OCI-LY3 (cell line): ENCODE results near the gene KDM8.
"Not testable (repeated sequence)": the region's sequence is repeated elsewhere in the genome, so short reads cannot be mapped to it uniquely, and the experiment has no call there.

Source experiments
- H2AFZ ChIP-seq: fragments of 200-600, 300-600 bp; shearing (Covaris generic); 2 replicates; pipeline ENCODE4 v1.6.0; 2014; ENCODE audit warnings: antibody characterized with exemption, low read depth, low read length
- H3K27ac ChIP-seq: fragments of 200-600, 300-600 bp; sonication (generic); 2 replicates; pipeline ENCODE4 v1.5.1; 2014; ENCODE audit warnings: mild to moderate bottlenecking, low read length, moderate library complexity, mixed read lengths
- H3K27me3 ChIP-seq: fragments of 200-600, 300-600 bp; sonication (generic); 2 replicates; pipeline ENCODE4 v1.6.1; 2014; ENCODE audit warnings: low read depth, low read length, mixed read lengths
- H3K36me3 ChIP-seq: fragments of 200-600, 300-600 bp; sonication (generic); replicated peaks from 2 replicates; pipeline ENCODE3; 2014; ENCODE audit warnings: low read depth, low read length, mixed read lengths
- H3K4me1 ChIP-seq: fragments of 300-600, 200-600 bp; sonication (generic); 2 replicates; pipeline ENCODE4 v1.6.1; 2014; ENCODE audit warnings: low read length, mixed read lengths
- H3K4me2 ChIP-seq: fragments of 200-600, 300-600 bp; sonication (generic); 2 replicates; pipeline ENCODE4 v1.6.1; 2014; ENCODE audit warnings: low read length, mixed read lengths
- H3K4me3 ChIP-seq: fragments of 300-600, 200-600 bp; sonication (generic); 2 replicates; pipeline ENCODE4 v1.5.1; 2014; ENCODE audit warnings: antibody characterized with exemption, mild to moderate bottlenecking, low read length, moderate library complexity
- H3K79me2 ChIP-seq: fragments of 300-600, 200-600 bp; shearing (Covaris generic); 2 replicates; pipeline ENCODE4 v1.6.1; 2014; ENCODE audit warnings: mild to moderate bottlenecking, low read length, mixed read lengths
- H3K9ac ChIP-seq: fragments of 300-600, 200-600 bp; shearing (Covaris generic); 2 replicates; pipeline ENCODE4 v1.6.0; 2014; ENCODE audit warnings: mild to moderate bottlenecking, low read length, moderate library complexity
- H3K9me3 ChIP-seq: fragments of 200-600, 300-600 bp; shearing (Covaris generic); 2 replicates; pipeline ENCODE4 v1.6.1; 2014; ENCODE audit warnings: low read length, mixed read lengths; ENCODE audit not compliant: insufficient read depth
- H4K20me1 ChIP-seq: fragments of 200-600, 300-600 bp; sonication (generic); 2 replicates; pipeline ENCODE4 v1.6.1; 2016; ENCODE audit warnings: low read length, mixed read lengths; ENCODE audit not compliant: insufficient read depth
- CTCF ChIP-seq: fragments of 200-600, 300-600 bp; sonication (generic); IDR thresholded peaks from 2 replicates; pipeline ENCODE4 v1.5.1; 2014; ENCODE audit warnings: antibody characterized with exemption, low read length, low read depth
- EZH2phosphoT487 ChIP-seq: fragments of 200-600 bp; shearing (Covaris generic); IDR thresholded peaks from 2 replicates; pipeline ENCODE4 v1.6.1; 2018; ENCODE audit warnings: antibody characterized with exemption, mixed run types, low read depth

KDM8 gene

GRCh38 chr16:27245276-27246172, 42.2 kb downstream of the KDM8 start:
- peaks cover 8% of the 10 kb centered on the region; the same call in 1 of the 2 replicates for H3K4me1 ChIP-seq
- H4K20me1 ChIP-seq: no peaks in the 10 kb centered on the region
- H3K36me3 ChIP-seq: peaks cover 21% of the 10 kb centered on the region
- H3K4me2 ChIP-seq: no peak overlapping the region
- H3K4me3 ChIP-seq: no peak overlapping the region
- H3K9me3 ChIP-seq: no peaks in the 10 kb centered on the region
- TF ChIP-seq EZH2phosphoT487: no peak
- no peak for TF ChIP-seq CTCF
- no peaks in the 10 kb centered on the region for H3K27me3 ChIP-seq
- no peak overlapping the region for H3K27ac ChIP-seq
- no peak overlapping the region for H2AFZ ChIP-seq
- H3K9ac ChIP-seq: no peak overlapping the region
- no peaks in the 10 kb centered on the region; the same call in 1 of the 2 replicates for H3K79me2 ChIP-seq

GRCh38 chr16:27246439-27246838, 43.1 kb downstream of the KDM8 start:
- H3K9me3 ChIP-seq: no peaks in the 10 kb centered on the region
- no peaks in the 10 kb centered on the region for H3K27me3 ChIP-seq
- H3K79me2 ChIP-seq: no peaks in the 10 kb centered on the region; the same call in 1 of the 2 replicates
- H3K36me3 ChIP-seq: peaks cover 23% of the 10 kb centered on the region
- H3K4me2 ChIP-seq: no peak overlapping the region
- H3K4me3 ChIP-seq: no peak overlapping the region
- no peaks in the 10 kb centered on the region for H4K20me1 ChIP-seq
- H3K27ac ChIP-seq: no peak overlapping the region
- no peak overlapping the region for H3K9ac ChIP-seq
- TF ChIP-seq EZH2phosphoT487: no peak
- TF ChIP-seq CTCF: no peak
- H2AFZ ChIP-seq: no peak overlapping the region
- peaks cover 8% of the 10 kb centered on the region; the same call in 1 of the 2 replicates for H3K4me1 ChIP-seq

GRCh38 chr16:27247076-27247475, 43.8 kb downstream of the KDM8 start:
- not testable (repeated sequence) for H3K27ac ChIP-seq, H3K4me2 ChIP-seq, H2AFZ ChIP-seq, H3K4me3 ChIP-seq, H3K9ac ChIP-seq, H3K79me2 ChIP-seq, H3K4me1 ChIP-seq, H4K20me1 ChIP-seq, H3K27me3 ChIP-seq, H3K9me3 ChIP-seq
- H3K36me3 ChIP-seq: peaks cover 23% of the 10 kb centered on the region

GRCh38 chr16:27248036-27248435, 44.7 kb downstream of the KDM8 start:
- H3K4me2 ChIP-seq: no peak overlapping the region
- no peak overlapping the region for H3K27ac ChIP-seq
- no peak overlapping the region for H3K9ac ChIP-seq
- peaks cover 8% of the 10 kb centered on the region; the same call in 1 of the 2 replicates for H3K4me1 ChIP-seq
- H4K20me1 ChIP-seq: no peaks in the 10 kb centered on the region
- H3K4me3 ChIP-seq: no peak overlapping the region
- no peaks in the 10 kb centered on the region for H3K9me3 ChIP-seq
- no peaks in the 10 kb centered on the region for H3K27me3 ChIP-seq
- TF ChIP-seq CTCF: no peak
- TF ChIP-seq EZH2phosphoT487: no peak
- no peaks in the 10 kb centered on the region; the same call in 1 of the 2 replicates for H3K79me2 ChIP-seq
- peaks cover 23% of the 10 kb centered on the region for H3K36me3 ChIP-seq
- no peak overlapping the region for H2AFZ ChIP-seq

- H3K9ac ChIP-seq, H3K4me2 ChIP-seq, H3K27ac ChIP-seq, H3K79me2 ChIP-seq, H4K20me1 ChIP-seq, H2AFZ ChIP-seq, H3K27me3 ChIP-seq, H3K9me3 ChIP-seq, H3K4me3 ChIP-seq: not testable (repeated sequence)
- H3K36me3 ChIP-seq: peaks cover 32% of the 10 kb centered on the region
- peaks cover 16% of the 10 kb centered on the region for H3K4me1 ChIP-seq
Measured at GRCh38 chr16:27248886-27249285, 45.6 kb downstream of the KDM8 start.
